ENCODE data around the gene SAMHD1.
A peak's percentile ranks its signal among the peaks of the same experiment; 100 is the strongest.

The SAMHD1 gene

DNA sequence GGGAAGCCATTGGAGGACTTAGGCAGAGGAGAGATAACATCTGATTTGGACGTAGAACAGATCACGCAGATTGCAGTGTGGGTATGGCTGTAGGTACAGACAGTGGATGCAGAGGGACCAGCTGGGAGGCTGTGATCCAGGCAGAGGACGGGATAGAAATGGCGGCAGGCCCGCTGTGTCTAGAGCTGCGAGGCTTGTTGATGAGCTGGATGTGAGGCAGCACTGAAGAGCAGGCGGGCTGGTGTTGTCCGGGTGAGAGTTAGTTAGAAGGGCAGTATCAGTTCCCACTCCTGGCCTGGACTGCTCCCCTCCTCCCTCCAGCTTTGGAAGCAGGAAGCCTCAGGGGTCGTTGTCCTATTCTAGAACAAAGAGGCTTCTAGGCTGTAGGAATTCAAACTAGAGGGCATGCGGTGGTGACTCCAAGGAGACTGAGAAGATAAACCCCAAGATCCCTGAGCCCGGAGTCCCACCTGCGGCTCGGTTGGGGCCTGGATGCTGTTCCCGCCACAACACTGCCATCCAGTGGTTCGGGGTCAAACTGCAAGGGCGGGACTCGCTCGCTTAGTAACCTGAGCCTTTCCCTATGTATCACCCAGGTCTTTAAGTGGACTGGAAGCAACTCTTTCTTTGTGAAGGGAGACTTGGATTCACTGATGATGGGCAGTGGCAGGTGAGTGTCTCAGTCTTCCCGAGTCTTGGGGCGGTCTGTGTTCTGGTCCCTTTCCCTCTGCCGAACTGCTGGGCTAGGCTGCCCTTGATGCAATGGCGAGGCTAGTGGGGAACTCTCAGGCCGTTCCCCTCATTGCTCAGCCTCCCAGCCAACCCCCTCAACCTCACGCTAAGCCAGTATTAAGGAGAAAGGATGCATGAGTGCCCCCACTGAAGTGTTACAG lies 64.4 kb downstream of the SAMHD1 start:
- WGBS (ENCODE audit: extremely low coverage, insufficient coverage, low lambda C conversion rate): no CpG with 5 or more reads among the region's 24 CpGs
- H2BK120ac ChIP-seq (ENCODE audit: low read depth, low read length): no peak overlapping the region
- no peak overlapping the region for H3K4me2 ChIP-seq (ENCODE audit: low read length)
- no peak overlapping the region for H3K23ac ChIP-seq (ENCODE audit: low read length)
- no peak overlapping the region for H4K8ac ChIP-seq (ENCODE audit: low read depth, low read length)
- peak overlapping the region; percentile 66 for H3K56ac ChIP-seq (ENCODE audit: low read length)
- no peak overlapping the region for H2BK15ac ChIP-seq (replicated peaks; ENCODE audit: low read depth)
- no peaks in the 10 kb centered on the region for H3K27me3 ChIP-seq (ENCODE audit: insufficient read depth, low read length, poor library complexity)
- no peak overlapping the region for H2BK5ac ChIP-seq (ENCODE audit: low read length)
- H4K5ac ChIP-seq (ENCODE audit: low read length): no peak overlapping the region
- DNase-seq: peak; percentile 94
- no peaks in the 10 kb centered on the region for H3K36me3 ChIP-seq (ENCODE audit: control insufficient read depth, insufficient read depth, low read length)
- peak overlapping the region; percentile 18 for H3K9ac ChIP-seq (ENCODE audit: low read length)
- H3K4me3 ChIP-seq (ENCODE audit: low read length): no peak overlapping the region
- peaks cover 2% of the 10 kb centered on the region for H3K4me1 ChIP-seq (ENCODE audit: control insufficient read depth, low read depth, low read length)
- no peaks in the 10 kb centered on the region for H3K79me1 ChIP-seq (ENCODE audit: low read length)
- no peak overlapping the region for H3K4ac ChIP-seq (ENCODE audit: low read depth, low read length)
- H3K18ac ChIP-seq (ENCODE audit: low read length): no peak overlapping the region
- no peaks in the 10 kb centered on the region for H3K79me2 ChIP-seq (ENCODE audit: control insufficient read depth, insufficient read depth, low read length)
- no peak overlapping the region for H2AK5ac ChIP-seq (ENCODE audit: low read length)
- no peak overlapping the region for H3K27ac ChIP-seq (ENCODE audit: low read depth, low read length)

DNA sequence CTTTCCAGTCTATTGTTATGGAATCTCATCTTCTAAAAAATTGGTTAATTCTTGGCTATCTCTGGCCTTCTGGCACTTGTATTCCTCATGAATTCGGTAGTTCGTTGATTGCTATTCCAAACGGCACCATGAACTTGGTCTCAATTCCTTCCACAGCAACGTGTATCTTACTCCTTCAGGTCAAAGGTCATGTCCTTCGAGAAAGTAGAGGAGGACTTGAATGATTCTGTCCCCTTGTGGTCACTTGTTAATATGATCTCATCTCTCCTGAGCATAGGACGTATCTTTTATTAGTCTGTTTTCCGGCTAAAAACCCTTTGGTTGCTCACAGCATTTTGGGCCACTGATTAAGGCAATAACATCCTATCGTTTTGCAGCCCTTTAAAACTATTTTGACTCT lies 66.2 kb downstream of the SAMHD1 start:
- H4K5ac ChIP-seq (ENCODE audit: low read length): no peak overlapping the region
- no peak overlapping the region for H2BK15ac ChIP-seq (replicated peaks; ENCODE audit: low read depth)
- no peak overlapping the region for H3K4me3 ChIP-seq (ENCODE audit: low read length)
- DNase-seq: peak; percentile 60
- no CpG with 5 or more reads among the region's 8 CpGs for WGBS (ENCODE audit: extremely low coverage, insufficient coverage, low lambda C conversion rate)
- H3K4me1 ChIP-seq (ENCODE audit: control insufficient read depth, low read depth, low read length): peaks cover 2% of the 10 kb centered on the region
- no peak overlapping the region for H2BK5ac ChIP-seq (ENCODE audit: low read length)
- H3K18ac ChIP-seq (ENCODE audit: low read length): no peak overlapping the region
- no peaks in the 10 kb centered on the region for H3K27me3 ChIP-seq (ENCODE audit: insufficient read depth, low read length, poor library complexity)
- H3K79me1 ChIP-seq (ENCODE audit: low read length): no peaks in the 10 kb centered on the region
- no peak overlapping the region for H3K27ac ChIP-seq (ENCODE audit: low read depth, low read length)
- H3K4ac ChIP-seq (ENCODE audit: low read depth, low read length): no peak overlapping the region
- H2BK120ac ChIP-seq (ENCODE audit: low read depth, low read length): no peak overlapping the region
- no peak overlapping the region for H3K56ac ChIP-seq (ENCODE audit: low read length)
- H3K9ac ChIP-seq (ENCODE audit: low read length): no peak overlapping the region
- no peaks in the 10 kb centered on the region for H3K36me3 ChIP-seq (ENCODE audit: control insufficient read depth, insufficient read depth, low read length)
- no peak overlapping the region for H4K8ac ChIP-seq (ENCODE audit: low read depth, low read length)
- H3K23ac ChIP-seq (ENCODE audit: low read length): no peak overlapping the region
- H3K79me2 ChIP-seq (ENCODE audit: control insufficient read depth, insufficient read depth, low read length): no peaks in the 10 kb centered on the region
- H2AK5ac ChIP-seq (ENCODE audit: low read length): no peak overlapping the region
- no peak overlapping the region for H3K4me2 ChIP-seq (ENCODE audit: low read length)

DNA sequence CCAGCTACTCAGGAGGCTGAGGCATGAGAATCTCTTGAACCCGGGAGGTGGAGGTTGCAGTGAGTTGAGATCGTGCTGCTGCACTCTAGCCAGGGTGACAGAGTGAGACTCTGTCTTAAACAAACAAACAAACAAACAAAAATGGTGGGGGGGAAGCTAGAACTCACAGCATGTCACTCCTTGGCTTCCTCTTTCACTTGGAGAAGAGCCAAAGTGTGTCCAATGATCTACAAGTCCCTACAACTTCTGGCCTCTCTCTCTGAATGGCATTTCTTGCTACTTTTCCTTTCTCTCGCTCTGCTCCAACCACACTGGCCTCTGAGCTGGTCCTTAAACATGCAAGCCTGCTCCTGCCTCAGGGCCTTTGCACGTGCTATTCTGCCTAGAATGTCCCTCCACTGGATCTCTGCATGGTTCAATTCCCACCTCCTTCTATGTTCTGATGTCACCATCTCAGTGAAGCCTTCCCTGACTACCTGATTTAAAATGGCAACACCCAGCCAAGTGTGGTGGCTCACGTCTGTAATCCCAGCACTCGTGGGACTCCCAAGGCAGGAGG lies 67.5 kb downstream of the SAMHD1 start:
- Histone ChIP-seq H3K27ac (ENCODE audit: low read depth, low read length) (no peak overlapping the region), H3K18ac (ENCODE audit: low read length) (no peak overlapping the region), H3K4me2 (ENCODE audit: low read length) (no peak overlapping the region), H3K79me2 (ENCODE audit: control insufficient read depth, insufficient read depth, low read length) (no peaks in the 10 kb centered on the region), H3K9ac (ENCODE audit: low read length) (no peak overlapping the region), H4K5ac (ENCODE audit: low read length) (no peak overlapping the region), H3K4me1 (ENCODE audit: control insufficient read depth, low read depth, low read length) (peaks cover 2% of the 10 kb centered on the region), H2AK5ac (ENCODE audit: low read length) (no peak overlapping the region), H4K8ac (ENCODE audit: low read depth, low read length) (no peak overlapping the region), H3K36me3 (ENCODE audit: control insufficient read depth, insufficient read depth, low read length) (no peaks in the 10 kb centered on the region), H3K27me3 (ENCODE audit: insufficient read depth, low read length, poor library complexity) (no peaks in the 10 kb centered on the region), H3K23ac (ENCODE audit: low read length) (no peak overlapping the region), H3K4me3 (ENCODE audit: low read length) (no peak overlapping the region), H3K79me1 (ENCODE audit: low read length) (no peaks in the 10 kb centered on the region), H2BK120ac (ENCODE audit: low read depth, low read length) (no peak overlapping the region), H2BK5ac (ENCODE audit: low read length) (no peak overlapping the region), H3K4ac (ENCODE audit: low read depth, low read length) (no peak overlapping the region), H2BK15ac (replicated peaks; ENCODE audit: low read depth) (no peak overlapping the region), H3K56ac (ENCODE audit: low read length) (no peak overlapping the region)
- no CpG with 5 or more reads among the region's 6 CpGs for WGBS (ENCODE audit: extremely low coverage, insufficient coverage, low lambda C conversion rate)
- no peak for DNase-seq

DNA sequence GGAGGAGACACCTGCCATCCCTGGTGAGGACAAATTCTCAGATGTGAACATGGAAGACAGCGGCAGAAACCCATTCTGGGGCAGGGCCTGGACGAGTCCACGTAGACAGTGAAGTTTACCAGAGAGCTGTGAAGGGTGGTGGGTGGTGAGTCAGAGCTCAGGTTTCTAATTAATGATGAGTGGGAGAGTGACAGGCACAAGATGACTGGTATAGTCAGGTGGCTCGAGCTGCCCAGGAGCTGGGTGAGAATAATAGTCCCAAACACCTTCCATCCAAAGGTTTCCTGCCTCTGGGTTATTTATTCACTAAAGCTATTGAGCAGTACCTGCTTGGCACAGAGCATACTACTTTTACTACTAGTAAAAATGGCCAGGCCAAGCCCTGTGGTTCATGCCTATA lies 69.6 kb downstream of the SAMHD1 start:
- no peak overlapping the region for H3K56ac ChIP-seq (ENCODE audit: low read length)
- H2BK120ac ChIP-seq (ENCODE audit: low read depth, low read length): no peak overlapping the region
- no peak overlapping the region for H2AK5ac ChIP-seq (ENCODE audit: low read length)
- H3K4me3 ChIP-seq (ENCODE audit: low read length): no peak overlapping the region
- no peak overlapping the region for H3K4me2 ChIP-seq (ENCODE audit: low read length)
- no peak overlapping the region for H3K18ac ChIP-seq (ENCODE audit: low read length)
- H3K4me1 ChIP-seq (ENCODE audit: control insufficient read depth, low read depth, low read length): no peaks in the 10 kb centered on the region
- no peak overlapping the region for H4K8ac ChIP-seq (ENCODE audit: low read depth, low read length)
- no peaks in the 10 kb centered on the region for H3K79me2 ChIP-seq (ENCODE audit: control insufficient read depth, insufficient read depth, low read length)
- no CpG with 5 or more reads among the region's 4 CpGs for WGBS (ENCODE audit: extremely low coverage, insufficient coverage, low lambda C conversion rate)
- H2BK5ac ChIP-seq (ENCODE audit: low read length): no peak overlapping the region
- no peak overlapping the region for H3K4ac ChIP-seq (ENCODE audit: low read depth, low read length)
- no peaks in the 10 kb centered on the region for H3K79me1 ChIP-seq (ENCODE audit: low read length)
- H3K27ac ChIP-seq (ENCODE audit: low read depth, low read length): no peak overlapping the region
- no peak overlapping the region for H4K5ac ChIP-seq (ENCODE audit: low read length)
- H3K27me3 ChIP-seq (ENCODE audit: insufficient read depth, low read length, poor library complexity): no peaks in the 10 kb centered on the region
- DNase-seq: no peak
- H3K9ac ChIP-seq (ENCODE audit: low read length): no peak overlapping the region
- no peak overlapping the region for H2BK15ac ChIP-seq (replicated peaks; ENCODE audit: low read depth)
- no peak overlapping the region for H3K23ac ChIP-seq (ENCODE audit: low read length)
- H3K36me3 ChIP-seq (ENCODE audit: control insufficient read depth, insufficient read depth, low read length): no peaks in the 10 kb centered on the region

DNA sequence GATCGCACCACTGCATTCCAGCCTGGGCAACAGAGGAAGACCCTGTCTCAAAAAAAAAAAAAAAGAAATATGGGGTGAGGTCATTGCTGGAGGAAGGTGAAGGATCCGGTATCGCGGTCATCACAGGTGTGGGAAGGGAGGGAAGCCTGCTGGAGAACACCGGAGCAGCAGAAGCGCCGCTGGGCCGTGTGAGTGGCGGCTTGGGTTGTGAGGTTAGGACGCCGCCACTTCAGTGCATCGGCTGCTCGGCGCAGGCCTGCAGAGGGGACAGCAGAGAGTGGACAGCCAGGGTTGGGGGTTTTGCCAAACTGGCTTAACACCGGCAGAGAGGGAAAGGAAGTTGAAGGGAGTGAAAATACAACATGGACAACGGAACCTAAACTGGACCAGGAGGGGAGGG lies 70.2 kb downstream of the SAMHD1 start:
- no peak overlapping the region for H3K4me3 ChIP-seq (ENCODE audit: low read length)
- H3K27me3 ChIP-seq (ENCODE audit: insufficient read depth, low read length, poor library complexity): no peaks in the 10 kb centered on the region
- no peak overlapping the region for H4K8ac ChIP-seq (ENCODE audit: low read depth, low read length)
- no peak overlapping the region for H4K5ac ChIP-seq (ENCODE audit: low read length)
- H2BK15ac ChIP-seq (replicated peaks; ENCODE audit: low read depth): no peak overlapping the region
- no peak overlapping the region for H3K4ac ChIP-seq (ENCODE audit: low read depth, low read length)
- no peaks in the 10 kb centered on the region for H3K4me1 ChIP-seq (ENCODE audit: control insufficient read depth, low read depth, low read length)
- DNase-seq: no peak
- H2BK5ac ChIP-seq (ENCODE audit: low read length): no peak overlapping the region
- H3K27ac ChIP-seq (ENCODE audit: low read depth, low read length): no peak overlapping the region
- H2AK5ac ChIP-seq (ENCODE audit: low read length): no peak overlapping the region
- no peaks in the 10 kb centered on the region for H3K79me1 ChIP-seq (ENCODE audit: low read length)
- H2BK120ac ChIP-seq (ENCODE audit: low read depth, low read length): no peak overlapping the region
- H3K9ac ChIP-seq (ENCODE audit: low read length): no peak overlapping the region
- no peak overlapping the region for H3K56ac ChIP-seq (ENCODE audit: low read length)
- no peak overlapping the region for H3K18ac ChIP-seq (ENCODE audit: low read length)
- no CpG with 5 or more reads among the region's 16 CpGs for WGBS (ENCODE audit: extremely low coverage, insufficient coverage, low lambda C conversion rate)
- no peak overlapping the region for H3K23ac ChIP-seq (ENCODE audit: low read length)
- H3K4me2 ChIP-seq (ENCODE audit: low read length): no peak overlapping the region
- H3K79me2 ChIP-seq (ENCODE audit: control insufficient read depth, insufficient read depth, low read length): no peaks in the 10 kb centered on the region
- H3K36me3 ChIP-seq (ENCODE audit: control insufficient read depth, insufficient read depth, low read length): no peaks in the 10 kb centered on the region

Data from mesendoderm (in vitro differentiated cells).